Stimulated activated CD8-positive, alpha-beta memory T cell treated with anti-CD3 and anti-CD28 coated beads, Interleukin-12 subunit alpha, Interleukin-12 subunit beta, amount 100 ng/mL, for 24 hours (primary cell): ENCODE measurements around the gene MINDY1.

Source experiments
- DNase-seq: peaks from one replicate; pipeline ENCODE4 v3.0.0-alpha.2; 2020; ENCODE audit errors: extremely low read depth

Gene MINDY1

GRCh38 chr1:150965605-150966004 lies 41.1 kb downstream of the MINDY1 start:
- no peak for DNase-seq

- DNase-seq: no peak
Observed at GRCh38 chr1:150964164-150964489, 42.6 kb downstream of the MINDY1 start.

DNA sequence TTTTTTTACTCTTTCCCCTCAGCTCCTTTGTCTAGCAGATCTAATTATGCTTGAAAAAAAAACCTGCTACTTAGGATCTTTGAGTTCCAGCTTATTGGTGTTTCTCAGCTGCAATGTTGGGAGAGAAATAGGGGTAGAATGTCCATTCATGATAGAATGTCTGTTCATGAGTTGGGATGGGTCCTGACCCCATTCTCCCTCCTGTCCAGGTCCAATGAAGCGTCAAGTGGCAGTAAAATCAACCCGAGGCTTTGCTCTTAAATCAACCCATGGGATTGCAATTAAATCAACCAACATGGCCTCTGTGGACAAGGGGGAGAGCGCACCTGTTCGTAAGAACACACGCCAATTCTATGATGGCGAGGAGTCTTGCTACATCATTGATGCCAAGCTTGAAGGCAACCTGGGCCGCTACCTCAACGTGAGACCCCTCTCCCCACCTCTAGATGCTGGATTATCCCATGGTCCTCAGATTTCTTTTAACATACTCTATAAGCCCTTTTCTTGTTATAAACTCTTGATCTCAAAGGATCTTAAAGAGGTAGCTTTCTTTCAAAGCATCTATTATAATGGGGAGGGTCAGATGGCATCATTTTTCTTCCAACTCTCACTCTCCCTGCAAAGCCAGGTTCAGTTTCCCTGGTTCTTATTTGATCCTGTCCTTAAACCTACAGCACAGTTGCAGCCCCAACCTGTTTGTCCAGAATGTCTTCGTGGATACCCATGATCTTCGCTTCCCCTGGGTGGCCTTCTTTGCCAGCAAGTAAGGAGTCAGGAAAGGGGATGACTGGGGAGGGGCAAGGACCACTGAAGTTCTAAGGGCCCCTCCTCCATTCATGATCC lies 43.2 kb downstream of the MINDY1 start:
- DNase-seq: no peak

- DNase-seq: no peak
Observed at GRCh38 chr1:150961756-150962155, 44.9 kb downstream of the MINDY1 start.

DNA sequence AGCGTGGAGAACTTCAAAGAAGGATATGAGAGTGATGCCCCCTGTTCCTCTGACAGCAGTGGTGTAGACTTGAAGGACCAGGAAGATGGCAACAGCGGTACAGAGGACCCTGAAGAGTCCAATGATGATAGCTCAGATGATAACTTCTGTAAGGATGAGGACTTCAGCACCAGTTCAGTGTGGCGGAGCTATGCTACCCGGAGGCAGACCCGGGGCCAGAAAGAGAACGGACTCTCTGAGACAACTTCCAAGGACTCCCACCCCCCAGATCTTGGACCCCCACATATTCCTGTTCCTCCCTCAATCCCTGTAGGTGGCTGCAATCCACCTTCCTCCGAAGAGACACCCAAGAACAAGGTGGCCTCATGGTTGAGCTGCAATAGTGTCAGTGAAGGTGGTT lies 46.1 kb downstream of the MINDY1 start:
- DNase-seq: no peak

GRCh38 chr1:150957666-150958065 lies 49.0 kb downstream of the MINDY1 start:
- no peak for DNase-seq

DNA sequence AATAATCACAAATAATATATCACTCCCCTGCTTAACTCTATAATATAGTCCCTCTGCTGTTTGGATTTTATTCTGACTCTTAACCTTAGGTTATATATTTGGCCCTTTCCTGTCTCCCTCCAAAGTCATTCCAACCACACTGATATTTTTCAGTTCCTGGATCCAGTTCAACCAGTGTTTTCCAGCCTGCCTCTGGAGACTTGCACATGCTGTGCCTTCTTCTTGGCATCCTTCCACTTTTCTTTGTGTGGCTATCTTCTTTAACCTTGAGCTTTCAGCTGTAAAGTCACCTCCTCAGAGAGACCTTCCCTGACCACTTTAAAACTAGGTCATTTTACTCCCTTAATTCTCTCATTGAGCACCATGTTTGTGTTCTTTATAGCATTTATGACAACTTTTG lies 51.4 kb downstream of the MINDY1 start:
- DNase-seq: no peak

- DNase-seq: no peak
Observed at GRCh38 chr1:150954708-150955107, 52.0 kb downstream of the MINDY1 start.
